Neural cell (in vitro differentiated cells): ENCODE results near the gene BRAF. TPM values are rescaled to one million over a fixed set of nuclear protein-coding genes. Genes with fewer than 3 reads are reported as not detected.

Source experiments
- H2AFZ ChIP-seq: fragments of 200-600, 300-800 bp; sonication (generic), shearing (Covaris generic); 2 replicates; pipeline ENCODE4 v1.6.0; 2014; ENCODE audit warnings: low read depth, mild to moderate bottlenecking, antibody characterized with exemption, low read length, moderate library complexity
- H3F3A ChIP-seq: fragments of 200-600 bp; shearing (Covaris generic); 2 replicates; pipeline ENCODE4 v1.6.1; 2016; ENCODE audit warnings: mild to moderate bottlenecking, moderate library complexity, mixed read lengths, antibody characterized with exemption, low read length; ENCODE audit not compliant: insufficient read depth, poor library complexity, severe bottlenecking
- H3K27ac ChIP-seq: fragments of 200-600, 300-800 bp; sonication (generic), shearing (Covaris generic); 2 replicates; pipeline ENCODE4 v1.5.1; 2014; ENCODE audit warnings: mild to moderate bottlenecking, low read length, moderate library complexity
- H3K27me3 ChIP-seq: fragments of 300-800, 200-600 bp; sonication (generic), shearing (Covaris generic); 2 replicates; pipeline ENCODE4 v1.6.0; 2014; ENCODE audit warnings: mild to moderate bottlenecking, low read depth, low read length, moderate library complexity; ENCODE audit not compliant: insufficient read depth
- H3K36me3 ChIP-seq: fragments of 300-800, 200-600 bp; sonication (generic), shearing (Covaris generic); 2 replicates; pipeline ENCODE4 v1.5.1; 2014; ENCODE audit warnings: mild to moderate bottlenecking, antibody characterized with exemption, low read length, moderate library complexity; ENCODE audit not compliant: insufficient read depth
- H3K4me2 ChIP-seq: fragments of 300-800, 200-600 bp; sonication (generic), shearing (Covaris generic); 2 replicates; pipeline ENCODE4 v1.6.0; 2014; ENCODE audit warnings: mild to moderate bottlenecking, low read length
- H3K4me3 ChIP-seq: fragments of 300-800, 200-600 bp; sonication (generic), shearing (Covaris generic); 2 replicates; pipeline ENCODE4 v1.5.1; 2014; ENCODE audit warnings: mild to moderate bottlenecking, low read length, moderate library complexity
- H3K79me2 ChIP-seq: fragments of 200-600 bp; shearing (Covaris generic); replicated peaks from 2 replicates; pipeline ENCODE4 v1.6.0; 2014; ENCODE audit warnings: mild to moderate bottlenecking, low read length, moderate library complexity; ENCODE audit not compliant: insufficient read depth
- H3K9ac ChIP-seq: fragments of 300-800, 200-600 bp; sonication (generic), shearing (Covaris generic); 2 replicates; pipeline ENCODE4 v1.6.1; 2016; ENCODE audit warnings: mild to moderate bottlenecking, low read length, mixed read lengths
- H3K9me2 ChIP-seq: fragments of 200-600 bp; shearing (Covaris generic); 2 replicates; pipeline ENCODE4 v1.6.1; 2016; ENCODE audit warnings: mild to moderate bottlenecking, low read length, mixed read lengths; ENCODE audit not compliant: insufficient read depth
- H3K9me3 ChIP-seq: fragments of 200-600, 300-800 bp; sonication (generic), shearing (Covaris generic); 2 replicates; pipeline ENCODE4 v1.6.1; 2016; ENCODE audit warnings: mild to moderate bottlenecking, mixed run types, low read length, moderate library complexity, mixed read lengths
- H4K20me1 ChIP-seq: fragments of 200-600 bp; shearing (Covaris generic); 2 replicates; pipeline ENCODE4 v1.6.1; 2016; ENCODE audit warnings: mild to moderate bottlenecking, mixed run types; ENCODE audit not compliant: insufficient read depth
- CTCF ChIP-seq: fragments of 450-650 bp; IDR thresholded peaks from 2 replicates; pipeline ENCODE4 v1.5.1; 2014; ENCODE audit warnings: antibody characterized with exemption, mild to moderate bottlenecking, moderate library complexity; ENCODE audit not compliant: poor library complexity, severe bottlenecking
- EP300 ChIP-seq: fragments of 450-650 bp; conservative IDR thresholded peaks from 2 replicates; pipeline ENCODE4 v1.6.1; 2014; ENCODE audit warnings: antibody characterized with exemption, mild to moderate bottlenecking, moderate library complexity; ENCODE audit not compliant: poor library complexity, severe bottlenecking
- EZH2 ChIP-seq: fragments of 200-600, 300-800 bp; shearing (Covaris generic), sonication (generic); IDR thresholded peaks from 2 replicates; pipeline ENCODE4 v1.6.1; 2014; ENCODE audit warnings: antibody characterized with exemption, low read length, borderline replicate concordance, mild to moderate bottlenecking; ENCODE audit not compliant: insufficient read depth, poor library complexity, severe bottlenecking
- MXI1 ChIP-seq: fragments of 450-650 bp; conservative IDR thresholded peaks from 2 replicates; pipeline ENCODE4 v1.6.1; 2014; ENCODE audit warnings: antibody characterized with exemption, mild to moderate bottlenecking; ENCODE audit not compliant: poor library complexity, severe bottlenecking
- POLR2AphosphoS5 ChIP-seq: IDR thresholded peaks from 2 replicates; pipeline ENCODE4 v1.6.1; 2012
- RAD21 ChIP-seq: fragments of 450-650 bp; conservative IDR thresholded peaks from 2 replicates; pipeline ENCODE4 v1.6.1; 2014; ENCODE audit warnings: antibody characterized with exemption, mild to moderate bottlenecking, moderate library complexity
- REST ChIP-seq: IDR thresholded peaks from 2 replicates; pipeline ENCODE4 v1.6.1; 2012; ENCODE audit warnings: borderline replicate concordance
- SMC3 ChIP-seq: fragments of 450-650 bp; conservative IDR thresholded peaks from 2 replicates; pipeline ENCODE4 v1.6.1; 2014; ENCODE audit warnings: antibody characterized with exemption, mild to moderate bottlenecking, moderate library complexity; ENCODE audit not compliant: poor library complexity
- TAF1 ChIP-seq: IDR thresholded peaks from 2 replicates; pipeline ENCODE4 v1.6.1; 2012; ENCODE audit warnings: low read depth
- polyA plus RNA-seq: library from polyadenylated mRNA; depleted of rRNA; stranded (reverse); fragments of >200 nt; gene quantifications from 2 replicates; pipeline ENCODE4 v1.2.3, GENCODE V29; 2014

BRAF gene
- polyA plus RNA-seq, 1 donor from 2014 or later, result 31.7 TPM

GRCh38 chr7:140924019-140924820, 509 bp downstream of the BRAF start:
- Histone ChIP-seq H3K36me3 (no peaks in the 10 kb centered on the region), H2AFZ (peak overlapping the region; percentile 86), H3K79me2 (peaks cover 52% of the 10 kb centered on the region), H3K4me3 (peak overlapping the region; percentile 85), H4K20me1 (no peaks in the 10 kb centered on the region), H3F3A (no peaks in the 10 kb centered on the region), H3K9me2 (no peaks in the 10 kb centered on the region), H3K9me3 (no peaks in the 10 kb centered on the region), H3K27ac (peak overlapping the region; percentile 92), H3K4me2 (no peak overlapping the region), H3K9ac (peak overlapping the region; percentile 98), H3K27me3 (no peaks in the 10 kb centered on the region)
- TF ChIP-seq EZH2 (no peak), MXI1 (peak; percentile 51), RAD21 (peak; percentile 28), POLR2AphosphoS5 (peak; percentile 51), TAF1 (no peak), CTCF (peak; percentile 63), REST (peak; percentile 33), EP300 (peak; percentile 61), SMC3 (peak; percentile 48)

- no peaks in the 10 kb centered on the region for H3F3A ChIP-seq
- H3K4me3 ChIP-seq, result peak overlapping the region; percentile 85
- TF ChIP-seq MXI1 (no peak), SMC3 (no peak), REST (no peak), CTCF (no peak), POLR2AphosphoS5 (no peak), EP300 (no peak), EZH2 (no peak), RAD21 (no peak)
- H3K27ac ChIP-seq, result peak overlapping the region; percentile 92
- peaks cover 58% of the 10 kb centered on the region for H3K79me2 ChIP-seq
- no peaks in the 10 kb centered on the region for H3K36me3 ChIP-seq
- H3K4me2 ChIP-seq, result peak overlapping the region; percentile 98
- no peaks in the 10 kb centered on the region for H4K20me1 ChIP-seq
- H3K9ac ChIP-seq, result peak overlapping the region; percentile 98
- H3K9me3 ChIP-seq, result peaks cover under 1% of the 10 kb centered on the region
- H2AFZ ChIP-seq, result peak overlapping the region; percentile 86
- no peaks in the 10 kb centered on the region for H3K27me3 ChIP-seq
- H3K9me2 ChIP-seq, result no peaks in the 10 kb centered on the region
These were observed 1.2 kb downstream of the BRAF start for GRCh38 chr7:140923358-140924006.
